ENCODE data around the gene PLXNA4.

PLXNA4 gene, protein sequence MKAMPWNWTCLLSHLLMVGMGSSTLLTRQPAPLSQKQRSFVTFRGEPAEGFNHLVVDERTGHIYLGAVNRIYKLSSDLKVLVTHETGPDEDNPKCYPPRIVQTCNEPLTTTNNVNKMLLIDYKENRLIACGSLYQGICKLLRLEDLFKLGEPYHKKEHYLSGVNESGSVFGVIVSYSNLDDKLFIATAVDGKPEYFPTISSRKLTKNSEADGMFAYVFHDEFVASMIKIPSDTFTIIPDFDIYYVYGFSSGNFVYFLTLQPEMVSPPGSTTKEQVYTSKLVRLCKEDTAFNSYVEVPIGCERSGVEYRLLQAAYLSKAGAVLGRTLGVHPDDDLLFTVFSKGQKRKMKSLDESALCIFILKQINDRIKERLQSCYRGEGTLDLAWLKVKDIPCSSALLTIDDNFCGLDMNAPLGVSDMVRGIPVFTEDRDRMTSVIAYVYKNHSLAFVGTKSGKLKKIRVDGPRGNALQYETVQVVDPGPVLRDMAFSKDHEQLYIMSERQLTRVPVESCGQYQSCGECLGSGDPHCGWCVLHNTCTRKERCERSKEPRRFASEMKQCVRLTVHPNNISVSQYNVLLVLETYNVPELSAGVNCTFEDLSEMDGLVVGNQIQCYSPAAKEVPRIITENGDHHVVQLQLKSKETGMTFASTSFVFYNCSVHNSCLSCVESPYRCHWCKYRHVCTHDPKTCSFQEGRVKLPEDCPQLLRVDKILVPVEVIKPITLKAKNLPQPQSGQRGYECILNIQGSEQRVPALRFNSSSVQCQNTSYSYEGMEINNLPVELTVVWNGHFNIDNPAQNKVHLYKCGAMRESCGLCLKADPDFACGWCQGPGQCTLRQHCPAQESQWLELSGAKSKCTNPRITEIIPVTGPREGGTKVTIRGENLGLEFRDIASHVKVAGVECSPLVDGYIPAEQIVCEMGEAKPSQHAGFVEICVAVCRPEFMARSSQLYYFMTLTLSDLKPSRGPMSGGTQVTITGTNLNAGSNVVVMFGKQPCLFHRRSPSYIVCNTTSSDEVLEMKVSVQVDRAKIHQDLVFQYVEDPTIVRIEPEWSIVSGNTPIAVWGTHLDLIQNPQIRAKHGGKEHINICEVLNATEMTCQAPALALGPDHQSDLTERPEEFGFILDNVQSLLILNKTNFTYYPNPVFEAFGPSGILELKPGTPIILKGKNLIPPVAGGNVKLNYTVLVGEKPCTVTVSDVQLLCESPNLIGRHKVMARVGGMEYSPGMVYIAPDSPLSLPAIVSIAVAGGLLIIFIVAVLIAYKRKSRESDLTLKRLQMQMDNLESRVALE (N-terminal part only)

DNA sequence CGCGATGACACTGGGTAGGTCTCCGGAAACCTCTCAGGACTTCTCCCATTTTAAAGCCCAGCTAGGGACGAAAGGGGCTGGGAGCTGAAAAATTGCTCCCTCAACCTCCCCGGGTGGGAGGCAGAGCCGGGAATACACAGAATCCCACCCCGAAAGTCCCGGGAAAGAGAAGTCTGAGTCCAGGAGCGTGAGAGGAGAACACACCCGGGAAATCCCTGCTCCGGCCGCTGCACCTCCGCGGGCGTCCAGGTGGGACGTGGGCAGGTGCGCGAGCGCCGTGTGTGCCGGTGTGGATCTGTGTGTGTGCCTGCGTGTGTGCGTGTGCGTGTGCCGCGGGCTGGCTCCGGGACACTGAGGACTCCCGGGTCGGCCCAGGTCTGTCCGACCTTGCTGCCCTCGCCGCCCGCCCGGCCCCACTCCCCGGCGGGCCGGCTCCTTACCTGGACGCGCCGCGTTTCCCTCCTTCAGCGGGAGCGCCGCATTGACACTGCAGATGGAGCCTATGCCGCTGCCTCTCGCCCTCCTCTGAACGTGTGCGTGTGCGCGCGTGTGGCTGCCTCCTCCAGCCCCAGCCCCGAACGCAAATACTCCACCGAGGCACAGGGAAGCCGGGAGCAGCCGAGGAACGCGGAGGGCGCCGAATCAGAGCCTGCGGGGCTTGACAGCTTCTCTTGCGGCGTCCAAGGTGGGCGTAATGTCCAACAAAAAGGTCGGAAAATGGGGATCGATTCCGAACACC, at the start of gene PLXNA4:
TSS of gene PLXNA4 (minus strand) at position 489 of the 739 bp plus-strand sequence. CDS start 67,777 bp downstream, outside the sequence.
- TF ChIP-seq, protein P1, sequence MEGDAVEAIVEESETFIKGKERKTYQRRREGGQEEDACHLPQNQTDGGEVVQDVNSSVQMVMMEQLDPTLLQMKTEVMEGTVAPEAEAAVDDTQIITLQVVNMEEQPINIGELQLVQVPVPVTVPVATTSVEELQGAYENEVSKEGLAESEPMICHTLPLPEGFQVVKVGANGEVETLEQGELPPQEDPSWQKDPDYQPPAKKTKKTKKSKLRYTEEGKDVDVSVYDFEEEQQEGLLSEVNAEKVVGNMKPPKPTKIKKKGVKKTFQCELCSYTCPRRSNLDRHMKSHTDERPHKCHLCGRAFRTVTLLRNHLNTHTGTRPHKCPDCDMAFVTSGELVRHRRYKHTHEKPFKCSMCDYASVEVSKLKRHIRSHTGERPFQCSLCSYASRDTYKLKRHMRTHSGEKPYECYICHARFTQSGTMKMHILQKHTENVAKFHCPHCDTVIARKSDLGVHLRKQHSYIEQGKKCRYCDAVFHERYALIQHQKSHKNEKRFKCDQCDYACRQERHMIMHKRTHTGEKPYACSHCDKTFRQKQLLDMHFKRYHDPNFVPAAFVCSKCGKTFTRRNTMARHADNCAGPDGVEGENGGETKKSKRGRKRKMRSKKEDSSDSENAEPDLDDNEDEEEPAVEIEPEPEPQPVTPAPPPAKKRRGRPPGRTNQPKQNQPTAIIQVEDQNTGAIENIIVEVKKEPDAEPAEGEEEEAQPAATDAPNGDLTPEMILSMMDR (conservative IDR thresholded peaks at IDR 0.05), result 0 out of 2 replicates have a peak, but pooled peaks have one; percentile 12
- H3K27ac ChIP-seq, result no peak within 1 kb of the TSS; the same call in 1 of the 2 replicates

DNA sequence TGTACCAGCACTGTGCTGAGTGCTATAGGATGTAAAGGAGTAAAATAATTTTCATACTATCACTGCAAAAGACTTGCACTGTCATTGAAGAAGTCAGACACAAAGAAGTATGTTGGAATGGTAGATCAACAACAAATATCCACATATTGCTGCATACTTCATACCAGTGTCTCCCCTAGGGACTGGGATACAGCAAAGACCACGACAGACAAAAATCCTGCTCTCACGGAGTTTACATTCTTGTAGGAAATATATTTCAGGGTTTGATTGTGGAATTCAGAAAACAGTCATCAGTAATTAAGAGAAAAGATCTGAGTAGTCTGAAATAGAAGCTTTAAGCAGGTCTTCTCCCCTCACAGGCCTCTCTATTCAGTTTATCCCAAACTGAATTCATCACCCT, 49.4 kb upstream of the PLXNA4 start:
- no peak overlapping the region for H3K27ac ChIP-seq
- TF ChIP-seq, protein P1 (conservative IDR thresholded peaks at IDR 0.05), result no peak

DNA sequence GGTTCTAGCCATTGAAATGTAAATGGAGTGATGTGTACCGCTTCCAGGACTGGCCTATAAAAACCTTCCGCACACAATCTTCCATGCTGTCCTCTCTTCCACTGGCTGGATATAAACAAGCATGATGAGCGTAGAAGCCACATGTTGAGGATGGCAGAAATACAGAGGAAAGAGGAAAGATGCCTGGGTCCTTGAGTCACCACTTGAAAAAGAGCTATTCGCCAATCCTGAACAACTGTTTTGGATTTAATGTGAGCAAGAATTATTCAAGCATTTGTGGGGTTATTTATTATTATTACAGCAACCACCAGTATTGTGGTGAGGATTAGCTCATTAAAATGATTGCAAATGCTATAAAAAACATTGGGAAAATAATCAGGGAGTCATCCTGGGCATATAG, 45.8 kb upstream of the PLXNA4 start:
- TF ChIP-seq, protein P1 (conservative IDR thresholded peaks at IDR 0.05), result no peak
- H3K27ac ChIP-seq, result no peak overlapping the region

DNA sequence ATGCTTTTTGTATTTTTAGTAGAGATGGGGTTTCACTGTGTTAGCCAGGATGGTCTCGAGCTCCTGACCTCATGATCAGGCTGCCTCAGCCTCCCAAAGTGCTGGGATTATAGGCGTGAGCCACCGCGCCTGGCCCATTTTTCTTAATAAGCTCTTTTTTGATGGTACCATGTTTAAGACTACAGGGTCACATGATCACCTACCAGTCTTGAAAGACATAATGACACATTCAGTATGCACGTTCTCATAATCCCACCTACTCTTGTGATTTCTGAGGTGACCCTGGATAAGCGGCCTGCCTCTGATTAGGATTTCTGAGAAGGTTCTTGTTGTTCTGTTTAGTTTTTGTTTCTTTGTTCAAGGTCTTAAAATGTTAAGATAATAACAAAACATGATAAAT, 43.7 kb upstream of the PLXNA4 start:
- TF ChIP-seq, protein P1 (conservative IDR thresholded peaks at IDR 0.05), result no peak
- H3K27ac ChIP-seq, result no peak overlapping the region

DNA sequence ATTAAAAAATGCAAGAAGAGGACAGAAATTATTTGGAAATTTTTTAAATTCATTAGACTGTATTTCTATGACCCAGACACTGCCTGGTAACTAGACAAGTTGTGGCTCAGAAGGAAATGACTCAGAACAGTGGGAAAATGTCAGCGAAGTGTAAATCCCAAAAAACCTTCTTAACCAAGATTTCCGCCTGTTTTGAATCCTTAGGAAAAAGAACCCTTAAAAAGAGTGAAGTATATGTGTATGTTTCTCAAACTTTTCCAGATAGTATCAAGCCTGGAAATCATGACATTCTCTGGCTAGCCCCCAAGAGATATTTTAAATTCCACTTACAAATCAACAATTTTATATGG, 42.7 kb upstream of the PLXNA4 start:
- no peak overlapping the region for H3K27ac ChIP-seq
- TF ChIP-seq, protein P1 (conservative IDR thresholded peaks at IDR 0.05), result no peak

DNA sequence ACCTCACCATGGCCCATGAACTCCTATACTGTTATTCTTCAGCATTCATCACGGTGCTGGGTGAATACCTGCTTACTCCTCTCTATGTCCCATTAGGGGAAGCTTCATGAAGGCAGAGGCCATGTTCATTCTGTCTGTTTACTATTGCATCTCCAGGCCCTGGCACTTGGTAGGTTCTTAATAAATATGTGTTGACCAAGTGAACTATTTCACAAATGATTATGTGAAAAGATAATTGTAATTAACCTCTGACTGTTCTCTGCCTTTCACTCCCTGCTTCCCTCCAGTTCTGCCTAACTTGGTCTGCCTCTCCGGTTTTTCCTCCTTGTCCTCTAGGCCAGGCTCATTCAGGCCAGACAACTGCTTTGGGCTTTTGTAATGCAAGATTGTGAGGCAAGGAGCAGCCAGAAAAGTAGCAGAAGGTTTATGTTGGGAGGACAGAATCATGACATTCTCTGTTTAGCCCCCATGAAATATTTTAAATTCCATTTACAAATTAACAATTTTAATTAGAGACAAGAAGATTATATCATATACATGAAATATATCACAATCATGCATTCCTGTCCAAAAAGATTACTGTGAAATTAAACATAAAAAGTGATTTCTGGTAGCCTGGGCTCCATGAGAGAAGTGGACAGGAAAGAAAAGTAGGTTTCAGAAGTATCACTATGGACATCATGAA, 42.1 kb upstream of the PLXNA4 start:
- TF ChIP-seq, protein P1 (conservative IDR thresholded peaks at IDR 0.05), result no peak
- H3K27ac ChIP-seq, result no peak overlapping the region
